Psoas muscle (tissue), 8 donors: Measurements from ENCODE around the gene ANKRD28. TPM values are rescaled to one million over a fixed set of nuclear protein-coding genes. Genes with fewer than 3 reads are reported as not detected.
"Not testable (repeated sequence)": the region's sequence is repeated elsewhere in the genome, so short reads cannot be mapped to it uniquely, and the experiment has no call there.

ENCODE experiments used
- ATAC-seq, 4 donors: fragments of 200-7000 bp; cut with Tn5 transposase; one replicate each; pipeline ENCODE4 v1.9.1; 2020; ENCODE audit warnings: moderate library complexity in 3 of 4, mild to moderate bottlenecking in 2 of 4
- DNase-seq, 2 donors: peaks; one replicate each; pipeline ENCODE4 v3.0.0-alpha.2; 2020
- H3K27ac ChIP-seq: fragments of 200-600 bp; one replicate; pipeline ENCODE4 v1.8.0; 2022
- H3K27me3 ChIP-seq, 3 donors: fragments of 200-600 bp in 1 of 3; one replicate each; pipeline versions ENCODE4 v1.6.1 to v1.8.0; 2013 to 2022; ENCODE audit warnings: low read length in 2 of 3, mild to moderate bottlenecking in 2 of 3, moderate library complexity in 1 of 3; ENCODE audit not compliant: insufficient read depth in 3 of 3
- H3K36me3 ChIP-seq, 2 donors: fragments of 200-600 bp in 1 of 2; one replicate each; pipeline versions ENCODE4 v1.6.1 to v1.8.0; 2013 to 2022; ENCODE audit warnings: low read depth in 1 of 2, mild to moderate bottlenecking in 1 of 2, moderate library complexity in 1 of 2; ENCODE audit not compliant: insufficient read depth in 1 of 2
- H3K4me1 ChIP-seq: fragments of 200-600 bp; one replicate; pipeline ENCODE4 v1.8.0; 2022
- H3K4me3 ChIP-seq: fragments of 200-600 bp; one replicate; pipeline ENCODE4 v1.8.0; 2022; ENCODE audit warnings: mild to moderate bottlenecking
- H3K9me3 ChIP-seq: fragments of 200-600 bp; one replicate; pipeline ENCODE4 v1.8.0; 2022
- CTCF ChIP-seq: fragments of 200-600 bp; IDR thresholded peaks from one replicate; pipeline ENCODE4 v1.8.0; 2022; ENCODE audit warnings: antibody characterized with exemption
- WGBS, 3 donors: extraction: QIAGEN DNeasy Blood & Tissue Kit; methylation state at CpG; one replicate each; pipeline versions ENCODE4 v1.1.6 to v1.1.7; 2013; 5-methylcytosine and 5-hydroxymethylcytosine counted together
- intact Hi-C, 2 donors: fragments of 100-400 bp; cut with DNase I; formaldehyde crosslinking; loops; one replicate each; pipeline versions ENCODE4 v1.11.0 to v1.14.2; 2022
- polyA plus RNA-seq, 3 donors: library from polyadenylated mRNA; stranded (reverse); fragments of 200-250 nt; gene quantifications; one replicate each; pipeline ENCODE4 v1.2.3, GENCODE V29; 2013
- total RNA-seq, 4 donors: library from RNA; stranded (reverse); fragmentation: NEBNext Ultra II Directional in 2 of 4; extraction: Animal tissue kit (Norgen Biotek cat#: 25700) in 2 of 4; gene quantifications; one replicate each; pipeline versions ENCODE4 v1.2.1 to v1.2.4, GENCODE V29; 2021 to 2023
- donor health status: healthy with polysubstance abuse.
- donor health status: DM: no; HTN: no; CAD: no; lungs with moderate emphysema.
- donor health status: Bipolar disorder and iron deficiency.
- donor health status: healthy.
- donor health status: DM: yes; HTN: yes; CAD: no.
- donor health status: DM: no; HTN: no; CAD: no.
- donor health status: DM: no; HTN: no; CAD: no.
- donor health status: DM: yes; HTN: yes; CAD: no.

ANKRD28 gene
- total and polyA plus RNA-seq, 7 donors: 32.4 to 90.8 (median 69.3) TPM

DNA sequence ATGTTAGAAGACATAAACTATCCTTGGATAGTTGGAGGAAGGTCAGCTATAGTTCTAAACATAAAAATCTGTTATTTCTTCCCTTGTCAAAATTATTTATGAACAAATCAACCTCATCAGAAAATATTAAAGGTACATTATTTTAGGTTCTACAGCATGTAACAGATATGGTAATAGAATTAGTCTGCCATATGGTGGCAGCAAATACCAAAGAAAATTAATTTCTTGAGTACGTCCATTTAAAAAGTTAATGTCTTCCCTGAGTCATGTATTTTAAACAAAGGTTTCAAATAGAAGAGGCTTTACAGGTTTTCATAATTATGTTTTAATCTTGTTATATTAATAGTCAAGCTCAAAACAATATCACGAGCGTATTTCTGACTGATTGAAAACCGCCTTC lies 17.9 kb upstream of the ANKRD28 start:
- peak overlapping the region; percentile 36 for H3K27ac ChIP-seq
- intact Hi-C loops: loop anchor here (5.0 to 10.0 kb wide), 2 partner anchors 362 to 429 kb away; no protein-coding TSS in a partner anchor
- peak; percentile 52 for TF ChIP-seq CTCF
- no peak for DNase-seq
- no peaks in the 10 kb centered on the region for H3K36me3 ChIP-seq
- no peaks in the 10 kb centered on the region for H3K27me3 ChIP-seq
- no peaks in the 10 kb centered on the region for H3K9me3 ChIP-seq
- WGBS, 3 donors: 32 to 44% (median 35%) methylated on average over 4 of the region's 4 CpGs
- H3K4me1 ChIP-seq: peaks cover 21% of the 10 kb centered on the region
- peak in 3 of 4 donors; percentile 70 to 86 (median 80) for ATAC-seq
- no peak overlapping the region for H3K4me3 ChIP-seq

- not testable (repeated sequence) for H3K27ac ChIP-seq, H3K36me3 ChIP-seq, ATAC-seq, H3K27me3 ChIP-seq, H3K4me3 ChIP-seq, H3K9me3 ChIP-seq, DNase-seq
- peaks cover 24% of the 10 kb centered on the region for H3K4me1 ChIP-seq
- intact Hi-C loops: loop anchor here (2.0 to 10.0 kb wide), 3 partner anchors 181 to 432 kb away; no protein-coding TSS in a partner anchor
- 93 to 94% (median 94%) methylated on average over 5 of the region's 5 CpGs for WGBS, 3 donors
Measured at GRCh38 chr3:15813079-15813478, 15.3 kb upstream of the ANKRD28 start.

DNA sequence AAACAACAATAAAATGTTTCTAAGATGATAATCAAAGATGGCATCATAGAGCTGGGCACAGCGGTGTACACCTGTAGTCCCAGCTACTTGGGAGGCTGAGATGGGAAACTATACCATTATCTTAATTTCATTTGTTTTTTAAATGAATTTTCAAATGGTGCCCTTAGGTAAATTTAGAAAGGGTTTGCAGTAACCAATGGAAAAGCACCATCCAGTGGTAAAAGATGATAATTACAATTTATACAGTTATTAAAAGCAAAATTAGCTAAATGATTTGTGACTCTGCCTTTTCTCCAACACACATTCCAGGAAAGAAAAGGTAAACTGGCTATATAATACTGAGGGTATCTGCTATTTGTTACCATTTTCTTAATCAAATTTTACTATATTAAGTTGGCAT lies 14.4 kb upstream of the ANKRD28 start:
- peaks cover 17% of the 10 kb centered on the region for H3K4me1 ChIP-seq
- 79 to 91% (median 89%) methylated on average over 1 of the region's 1 CpG for WGBS, 3 donors
- no peaks in the 10 kb centered on the region for H3K27me3 ChIP-seq
- H3K27ac ChIP-seq: no peak overlapping the region
- no peak overlapping the region for H3K4me3 ChIP-seq
- no peaks in the 10 kb centered on the region for H3K9me3 ChIP-seq
- intact Hi-C loops: loop anchor here (2.0 to 10.0 kb wide), 3 partner anchors 180 to 433 kb away; no protein-coding TSS in a partner anchor
- DNase-seq (no peak), ATAC-seq (peak in 1 of 4 donors; percentile 27)
- H3K36me3 ChIP-seq: no peaks in the 10 kb centered on the region
- TF ChIP-seq CTCF: peak; percentile 60

GRCh38 chr3:15810702-15811101 lies 12.9 kb upstream of the ANKRD28 start:
- Histone ChIP-seq H3K9me3 (no peaks in the 10 kb centered on the region), H3K36me3 (no peaks in the 10 kb centered on the region), H3K27me3 (no peaks in the 10 kb centered on the region), H3K4me3 (no peak overlapping the region), H3K4me1 (peaks cover 9% of the 10 kb centered on the region), H3K27ac (no peak overlapping the region)
- no peak for TF ChIP-seq CTCF
- ATAC-seq (no peak), DNase-seq (no peak)
- intact Hi-C loops: loop anchor here (5.0 to 10.0 kb wide), 2 partner anchors 178 to 434 kb away; no protein-coding TSS in a partner anchor

- H3K27me3 ChIP-seq: no peaks in the 10 kb centered on the region
- H3K4me1 ChIP-seq: peaks cover 23% of the 10 kb centered on the region
- no peaks in the 10 kb centered on the region for H3K9me3 ChIP-seq
- 39 to 61% (median 54%) methylated on average over 2 of the region's 2 CpGs for WGBS, 3 donors
- H3K36me3 ChIP-seq: no peaks in the 10 kb centered on the region
- H3K27ac ChIP-seq: no peak overlapping the region
- no peak overlapping the region for H3K4me3 ChIP-seq
- TF ChIP-seq CTCF: no peak
- intact Hi-C loops: no loop called here
- no peak for ATAC-seq
- no peak for DNase-seq
Measured at GRCh38 chr3:15809313-15809712, 11.5 kb upstream of the ANKRD28 start.
